GM13977 (cell line): ENCODE results near the gene ARMC7.

Experiments
- DNase-seq: peaks from one replicate; pipeline ENCODE4 v3.0.0; 2012; ENCODE audit warnings: low spot score
- CTCF ChIP-seq: IDR thresholded peaks from 2 replicates; pipeline ENCODE4 v1.5.1; 2012; ENCODE audit warnings: mild to moderate bottlenecking, control low read depth; ENCODE audit not compliant: insufficient read depth; ENCODE audit errors: extremely low read depth, missing control alignments
- in situ Hi-C: fragments of 300-500 bp; cut with MboI; formaldehyde crosslinking; loops from one replicate; pipeline ENCODE4 v1.12.0; 2022; ENCODE audit warnings: low sequenced_read_pairs, low pct_unique_long_range_greater_than_20kb, mixed read lengths, inconsistent platforms; ENCODE audit not compliant: unreplicated experiment

ARMC7 gene

GRCh38 chr17:75064040-75064439, 45.7 kb upstream of the ARMC7 start:
- DNase-seq = no peak
- in situ Hi-C loops = no loop called here
- TF ChIP-seq CTCF = no peak

GRCh38 chr17:75064460-75064859, 45.3 kb upstream of the ARMC7 start:
- in situ Hi-C loops = no loop called here
- DNase-seq = no peak
- no peak for TF ChIP-seq CTCF

- TF ChIP-seq CTCF = no peak
- DNase-seq = no peak
- in situ Hi-C loops = no loop called here
These were observed 44.8 kb upstream of the ARMC7 start for GRCh38 chr17:75064867-75065561.

- in situ Hi-C loops = no loop called here
- TF ChIP-seq CTCF = no peak
- DNase-seq = peak; percentile 59
These were observed 44.1 kb upstream of the ARMC7 start for GRCh38 chr17:75065562-75066151.

- no peak for DNase-seq
- in situ Hi-C loops = no loop called here
These were observed 41.9 kb upstream of the ARMC7 start for GRCh38 chr17:75067856-75068255.

GRCh38 chr17:75068750-75069149, 41.0 kb upstream of the ARMC7 start:
- DNase-seq = no peak
- in situ Hi-C loops = no loop called here
- no peak for TF ChIP-seq CTCF

More at GRCh38 chr17:75067856-75068255, 41.9 kb upstream of the ARMC7 start:
- no peak for TF ChIP-seq CTCF
